GM15510 (cell line): Measurements from ENCODE around the gene CCAR1.

Experiments used
- POLR2A ChIP-seq: IDR thresholded peaks from 3 replicates; pipeline ENCODE4 v1.6.1; 2011; ENCODE audit warnings: borderline replicate concordance; ENCODE audit not compliant: insufficient read length; ENCODE audit errors: extremely low read depth

The CCAR1 gene

DNA sequence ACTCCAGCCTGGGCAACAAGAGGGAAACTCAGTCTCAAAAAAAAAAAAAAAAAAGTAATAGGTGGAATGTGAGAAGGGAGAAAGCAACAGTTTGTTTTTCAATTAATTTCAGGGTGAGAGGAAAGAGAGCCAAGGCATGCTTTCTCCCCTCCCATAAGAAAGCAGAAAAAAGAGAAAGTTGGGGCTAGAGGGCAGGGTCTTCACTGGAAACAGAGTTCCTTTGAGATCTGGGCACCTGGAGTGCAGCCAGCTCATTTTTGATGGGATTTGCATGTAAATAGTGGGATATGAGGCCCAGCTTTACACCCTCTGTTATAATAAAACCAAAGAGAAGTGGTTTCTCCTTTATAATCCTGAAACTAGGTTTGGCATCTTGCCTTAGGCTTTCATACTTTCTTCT lies 92.5 kb downstream of the CCAR1 start:
- no peak for TF ChIP-seq POLR2A

GRCh38 chr10:68816796-68817412 lies 95.9 kb downstream of the CCAR1 start:
- no peak for TF ChIP-seq POLR2A

DNA sequence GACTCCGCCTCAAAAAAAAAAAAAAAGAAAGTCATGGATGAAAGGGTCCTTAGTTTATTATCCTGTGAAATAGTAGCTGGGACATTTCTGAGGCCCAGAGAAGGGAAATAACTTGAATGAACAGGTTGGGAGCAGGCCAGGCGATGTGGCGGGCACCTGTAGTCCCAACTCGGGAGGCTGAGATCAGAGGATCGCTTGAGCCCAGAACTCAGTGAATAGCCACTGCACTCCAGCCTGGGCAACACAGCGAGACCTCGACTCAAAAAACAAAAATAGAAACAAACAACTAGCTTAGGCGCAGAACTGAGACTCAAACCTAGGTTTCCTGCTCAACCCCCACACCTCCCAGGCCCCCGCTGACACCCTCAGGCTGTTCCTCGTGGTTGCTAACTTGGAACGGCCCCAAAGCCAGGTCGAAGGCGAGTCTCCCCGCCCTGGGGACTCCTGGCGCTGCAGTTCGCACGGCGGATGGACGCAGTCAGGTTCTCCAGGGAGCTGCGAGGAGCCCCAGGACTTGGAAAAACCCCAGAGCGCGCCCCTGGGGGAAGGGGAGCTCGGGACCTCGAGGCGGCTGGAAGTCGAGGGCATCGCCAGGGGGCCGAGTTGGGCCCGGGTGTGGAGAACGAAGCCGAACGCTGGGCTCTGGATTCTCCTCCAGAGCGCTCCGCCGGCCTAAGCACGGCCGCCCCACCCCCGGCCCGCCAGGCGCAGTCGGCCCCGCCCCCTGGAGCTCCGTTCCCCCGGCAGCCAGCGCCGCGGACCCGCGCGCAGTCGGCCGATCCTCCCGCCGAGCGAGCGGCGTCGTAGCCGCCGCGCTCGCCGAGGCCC lies 105.9 kb downstream of the CCAR1 start, which contains the start of gene STOX1:
Gene STOX1 (plus strand): TSS at position 768 of the 828 bp plus-strand sequence. CDS start 93 bp downstream, outside the sequence.
- no peak for TF ChIP-seq POLR2A

DNA sequence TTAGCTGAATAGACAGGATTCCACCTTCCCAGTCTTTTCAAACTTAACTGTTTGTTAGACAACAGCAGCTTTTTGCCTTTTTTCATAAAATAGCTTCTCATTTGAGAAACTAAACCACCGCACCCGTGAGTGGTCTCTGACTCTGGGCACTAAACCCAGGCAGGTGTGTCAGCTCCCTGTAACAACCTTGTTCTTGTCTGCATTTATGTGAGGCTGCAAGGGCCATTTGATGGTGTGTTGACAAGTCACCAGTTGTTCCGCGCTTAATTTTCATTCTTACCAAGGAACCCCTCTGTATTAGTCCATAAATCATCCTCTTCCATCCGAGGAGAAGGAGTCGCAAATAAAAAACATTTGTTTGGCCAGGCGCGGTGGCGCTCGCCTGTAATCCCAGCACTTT lies 107.8 kb downstream of the CCAR1 start:
- TF ChIP-seq POLR2A, result no peak

DNA sequence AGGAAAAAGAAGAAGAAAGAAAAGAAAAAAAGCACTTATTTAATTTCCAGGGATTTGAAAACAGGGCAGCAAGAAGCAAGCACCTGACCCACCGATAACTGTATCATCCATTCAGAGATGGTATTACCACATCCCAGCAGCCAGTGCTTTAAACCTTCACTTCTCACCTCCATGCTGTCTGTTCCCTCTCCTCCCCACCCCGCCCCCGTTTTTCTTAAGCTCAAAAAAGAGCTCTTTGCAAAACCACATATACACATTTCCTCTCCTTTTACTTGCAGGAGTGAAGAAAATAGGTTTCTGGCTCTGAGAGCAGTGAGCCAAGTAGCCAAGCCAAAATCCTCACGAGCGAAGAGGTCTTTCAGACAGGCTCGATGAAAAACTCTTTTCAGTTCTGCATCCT lies 108.5 kb downstream of the CCAR1 start:
- no peak for TF ChIP-seq POLR2A

DNA sequence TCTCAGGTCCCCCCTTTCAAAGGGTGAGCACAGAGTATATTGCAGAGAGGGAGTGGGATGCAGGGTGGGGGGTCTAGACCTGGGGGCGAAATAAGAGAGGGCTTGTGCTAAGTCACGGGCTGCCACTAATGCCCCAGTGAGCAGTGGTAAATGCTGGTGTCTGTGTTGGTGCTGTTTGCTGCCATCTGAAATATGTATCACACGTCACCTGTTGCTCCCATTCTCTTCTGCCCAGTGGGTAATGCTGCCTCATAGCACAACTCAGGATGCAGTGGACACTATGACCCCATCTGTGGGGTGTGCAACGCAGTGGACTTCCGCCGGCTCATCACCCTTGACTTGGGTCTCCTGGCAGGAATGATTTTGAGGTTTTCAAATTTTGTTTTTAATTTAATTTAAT lies 108.9 kb downstream of the CCAR1 start:
- no peak for TF ChIP-seq POLR2A

DNA sequence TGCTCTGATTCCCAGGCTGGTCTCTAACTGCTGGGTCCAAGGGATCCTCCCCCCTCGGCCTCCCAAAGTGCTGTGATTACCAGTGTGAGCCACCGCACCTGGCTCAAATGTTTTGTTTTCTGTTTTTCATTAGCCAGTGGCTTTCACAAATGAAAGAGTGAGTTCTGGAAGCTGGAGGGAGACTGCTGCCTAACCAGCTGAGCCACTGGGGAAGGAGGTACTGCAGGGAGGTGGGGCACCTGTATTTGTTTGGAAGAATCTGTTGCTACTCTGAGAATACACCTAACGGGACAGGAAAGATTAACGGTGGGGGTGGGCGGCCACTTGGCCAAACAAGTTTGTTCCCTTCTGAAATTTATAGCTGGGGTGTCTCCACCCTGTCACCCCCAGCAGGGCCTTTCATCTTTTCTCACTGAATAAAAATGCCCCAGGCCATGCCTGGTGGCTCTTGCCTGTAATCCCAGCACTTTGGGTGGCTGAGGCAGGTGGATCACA lies 111.0 kb downstream of the CCAR1 start:
- TF ChIP-seq POLR2A, result no peak

- TF ChIP-seq POLR2A, result no peak
Observed at GRCh38 chr10:68832601-68833000, 111.6 kb downstream of the CCAR1 start.

DNA sequence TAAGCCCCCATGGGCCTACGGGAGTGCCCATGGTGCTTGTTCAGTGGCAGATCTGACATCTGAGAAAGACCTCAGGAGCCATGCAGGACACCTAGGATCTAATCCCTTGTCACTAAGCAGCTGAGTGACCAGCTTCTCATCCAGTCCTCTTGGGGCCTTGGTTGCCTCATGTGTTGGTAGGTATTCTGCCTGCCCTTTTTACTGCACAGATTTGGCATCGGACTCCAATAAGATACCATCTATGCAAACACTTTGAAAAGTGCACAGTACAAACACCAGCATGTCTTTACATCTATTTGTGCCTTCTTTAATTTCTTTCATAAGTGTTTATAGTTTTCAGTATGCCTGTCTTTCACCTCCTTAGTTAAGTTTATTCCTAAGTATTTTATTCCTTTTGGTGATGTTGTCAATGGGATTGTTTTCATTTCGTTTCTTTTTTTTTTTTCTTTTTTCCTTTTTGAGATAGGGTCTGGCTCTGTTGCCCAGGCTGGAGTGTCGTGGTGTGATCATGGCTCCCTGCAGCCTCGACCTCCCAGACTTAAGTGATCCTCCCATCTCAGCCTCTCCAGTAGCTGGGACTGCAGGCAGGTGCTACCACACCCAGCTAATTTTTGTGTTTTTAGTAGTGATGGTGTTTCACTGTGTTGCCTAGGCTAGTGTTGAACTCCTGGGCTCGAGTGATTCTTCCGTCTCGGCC lies 116.7 kb downstream of the CCAR1 start:
- no peak for TF ChIP-seq POLR2A
